Measurements from ENCODE around the gene REEP1. TPM values are rescaled to one million over a fixed set of nuclear protein-coding genes. Genes with fewer than 3 reads are reported as not detected.

REEP1 gene
- total RNA-seq, 1 experiment from 2014 or later: 0.31 TPM

DNA sequence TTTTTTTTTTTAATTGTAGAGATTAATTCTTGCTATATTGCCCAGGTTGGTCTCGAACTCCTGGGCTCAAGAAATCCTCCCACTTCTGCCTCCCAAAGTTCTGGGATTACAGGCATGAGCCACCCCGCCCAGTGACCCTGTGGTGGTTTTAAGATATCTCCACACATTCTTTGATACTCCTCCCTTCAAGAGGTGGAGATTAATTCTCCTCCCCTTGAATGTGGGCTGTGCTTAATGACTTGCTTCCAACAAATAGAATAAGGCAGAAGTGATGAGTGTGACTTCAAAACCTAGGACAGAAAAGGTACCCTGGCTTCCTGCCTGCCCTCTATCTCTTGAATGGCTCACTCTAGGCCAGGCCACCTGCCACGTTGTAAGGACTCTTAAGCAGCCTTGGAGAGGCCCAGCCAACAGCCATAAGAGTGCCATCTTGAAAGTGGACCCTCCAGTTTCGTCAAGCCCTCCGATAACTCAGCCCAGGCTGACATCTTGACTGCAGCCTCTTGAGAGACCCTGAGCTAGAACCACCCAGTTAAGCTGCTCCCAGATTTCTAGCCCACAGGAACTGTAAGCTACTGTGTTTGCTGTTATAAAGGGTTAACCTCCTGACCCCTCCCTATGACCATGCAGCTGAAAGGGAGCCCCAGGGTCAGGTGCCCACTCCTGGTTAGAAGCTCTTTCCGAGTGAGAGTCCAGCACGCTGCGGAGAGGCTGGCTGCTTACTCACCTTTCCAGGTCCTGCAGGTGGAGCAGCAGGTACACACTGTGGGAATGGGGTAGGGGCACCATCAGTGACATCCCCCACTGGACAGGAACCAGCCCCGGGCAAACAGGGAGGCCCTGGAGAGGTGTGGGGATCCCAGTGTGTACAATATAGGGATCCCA, 110.5 kb downstream of the REEP1 start:
- no peaks in the 10 kb centered on the region for H3K79me2 ChIP-seq (ENCODE audit: low read depth)
- H3K4me3 ChIP-seq: no peak overlapping the region
- no peaks in the 10 kb centered on the region for H3K9me2 ChIP-seq (ENCODE audit: insufficient read depth)
- no peak for DNase-seq
- H3K27me3 ChIP-seq (ENCODE audit: insufficient read depth, low read depth): 0 out of 2 replicates have a peak, but pooled peaks cover 3% of the 10 kb centered on the region
- H3K27ac ChIP-seq: no peak overlapping the region
- intact Hi-C loops (cut with micrococcal nuclease; ENCODE audit: unreplicated experiment): no loop called here
- H3K9me3 ChIP-seq (ENCODE audit: insufficient read depth, low read depth): no peaks in the 10 kb centered on the region
- no peaks in the 10 kb centered on the region for H3K36me3 ChIP-seq (ENCODE audit: low read depth)
- no peaks in the 10 kb centered on the region for H3K4me1 ChIP-seq (replicated peaks; ENCODE audit: insufficient read depth)
- H3K4me2 ChIP-seq: no peak overlapping the region
- no peaks in the 10 kb centered on the region for H3F3A ChIP-seq (ENCODE audit: insufficient read depth, low read depth)
- no peaks in the 10 kb centered on the region for H4K20me1 ChIP-seq (ENCODE audit: insufficient read depth)
- ChIA-PET POLR2A (ENCODE audit: unreplicated experiment) (interaction anchor here (0.6 kb wide), 1 partner anchor 599 kb away, joined by 3 read pairs; no protein-coding TSS in a partner anchor), CTCF (interaction anchor here (0.6 kb wide), 1 partner anchor 182 kb away, joined by 5 read pairs; no protein-coding TSS in a partner anchor)
- BruUV-seq (replicated peaks): no TSS peak
- no peak overlapping the region for H2AFZ ChIP-seq
- TF ChIP-seq, protein P1, sequence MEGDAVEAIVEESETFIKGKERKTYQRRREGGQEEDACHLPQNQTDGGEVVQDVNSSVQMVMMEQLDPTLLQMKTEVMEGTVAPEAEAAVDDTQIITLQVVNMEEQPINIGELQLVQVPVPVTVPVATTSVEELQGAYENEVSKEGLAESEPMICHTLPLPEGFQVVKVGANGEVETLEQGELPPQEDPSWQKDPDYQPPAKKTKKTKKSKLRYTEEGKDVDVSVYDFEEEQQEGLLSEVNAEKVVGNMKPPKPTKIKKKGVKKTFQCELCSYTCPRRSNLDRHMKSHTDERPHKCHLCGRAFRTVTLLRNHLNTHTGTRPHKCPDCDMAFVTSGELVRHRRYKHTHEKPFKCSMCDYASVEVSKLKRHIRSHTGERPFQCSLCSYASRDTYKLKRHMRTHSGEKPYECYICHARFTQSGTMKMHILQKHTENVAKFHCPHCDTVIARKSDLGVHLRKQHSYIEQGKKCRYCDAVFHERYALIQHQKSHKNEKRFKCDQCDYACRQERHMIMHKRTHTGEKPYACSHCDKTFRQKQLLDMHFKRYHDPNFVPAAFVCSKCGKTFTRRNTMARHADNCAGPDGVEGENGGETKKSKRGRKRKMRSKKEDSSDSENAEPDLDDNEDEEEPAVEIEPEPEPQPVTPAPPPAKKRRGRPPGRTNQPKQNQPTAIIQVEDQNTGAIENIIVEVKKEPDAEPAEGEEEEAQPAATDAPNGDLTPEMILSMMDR (conservative IDR thresholded peaks at IDR 0.05): no peak
- no peak for TF ChIP-seq EZH2 (IDR thresholded peaks at IDR 0.05; ENCODE audit: low read depth)

GRCh38 chr2:86226070-86226469, 111.4 kb downstream of the REEP1 start:
- no peaks in the 10 kb centered on the region for H3K79me2 ChIP-seq (ENCODE audit: low read depth)
- H3F3A ChIP-seq (ENCODE audit: insufficient read depth, low read depth): no peaks in the 10 kb centered on the region
- no peaks in the 10 kb centered on the region for H4K20me1 ChIP-seq (ENCODE audit: insufficient read depth)
- H3K4me1 ChIP-seq (replicated peaks; ENCODE audit: insufficient read depth): no peaks in the 10 kb centered on the region
- 0 out of 2 replicates have a peak, but pooled peaks cover 3% of the 10 kb centered on the region for H3K27me3 ChIP-seq (ENCODE audit: insufficient read depth, low read depth)
- H3K4me3 ChIP-seq: no peak overlapping the region
- no peaks in the 10 kb centered on the region for H3K9me3 ChIP-seq (ENCODE audit: insufficient read depth, low read depth)
- CTCF ChIA-PET: interaction anchor here (0.6 kb wide), 1 partner anchor 183 kb away, joined by 5 read pairs; no protein-coding TSS in a partner anchor
- no peaks in the 10 kb centered on the region for H3K9me2 ChIP-seq (ENCODE audit: insufficient read depth)
- no TSS peak for BruUV-seq (replicated peaks)
- intact Hi-C loops (cut with micrococcal nuclease; ENCODE audit: unreplicated experiment): no loop called here
- no peak overlapping the region for H3K4me2 ChIP-seq
- POLR2A ChIA-PET (ENCODE audit: unreplicated experiment): no interaction called here
- no peaks in the 10 kb centered on the region for H3K36me3 ChIP-seq (ENCODE audit: low read depth)
- DNase-seq: no peak
- H2AFZ ChIP-seq: no peak overlapping the region
- TF ChIP-seq EZH2 (IDR thresholded peaks at IDR 0.05; ENCODE audit: low read depth): no peak
- TF ChIP-seq, protein P1 (conservative IDR thresholded peaks at IDR 0.05): no peak
- no peak overlapping the region for H3K27ac ChIP-seq

DNA sequence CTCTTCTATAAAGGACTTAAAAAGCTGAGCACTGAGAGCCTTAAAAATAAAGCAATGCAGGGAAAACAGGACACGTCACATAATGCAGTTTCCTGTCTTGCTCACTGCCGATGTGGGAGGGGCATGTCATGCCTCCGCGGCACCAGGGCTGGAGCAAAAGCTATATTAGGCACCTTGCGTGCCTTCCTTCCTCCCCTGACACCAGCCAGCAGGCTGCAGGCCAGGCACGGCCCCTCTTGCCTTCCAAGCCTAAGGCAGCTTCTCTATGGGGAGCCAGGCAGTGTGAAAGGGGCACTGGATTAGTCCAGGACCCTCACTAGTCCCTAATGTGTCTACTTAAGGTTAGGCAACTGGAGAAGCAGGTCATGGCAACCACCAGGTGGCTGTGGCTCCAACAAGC, 111.8 kb downstream of the REEP1 start:
- Histone ChIP-seq H3K27ac (no peak overlapping the region), H3K27me3 (ENCODE audit: insufficient read depth, low read depth) (0 out of 2 replicates have a peak, but pooled peaks cover 3% of the 10 kb centered on the region), H3K4me2 (no peak overlapping the region), H3F3A (ENCODE audit: insufficient read depth, low read depth) (no peaks in the 10 kb centered on the region), H3K9me2 (ENCODE audit: insufficient read depth) (no peaks in the 10 kb centered on the region), H3K9me3 (ENCODE audit: insufficient read depth, low read depth) (no peaks in the 10 kb centered on the region), H3K79me2 (ENCODE audit: low read depth) (no peaks in the 10 kb centered on the region), H4K20me1 (ENCODE audit: insufficient read depth) (no peaks in the 10 kb centered on the region), H2AFZ (no peak overlapping the region), H3K4me3 (no peak overlapping the region), H3K36me3 (ENCODE audit: low read depth) (no peaks in the 10 kb centered on the region), H3K4me1 (replicated peaks; ENCODE audit: insufficient read depth) (no peaks in the 10 kb centered on the region)
- intact Hi-C loops (cut with micrococcal nuclease; ENCODE audit: unreplicated experiment): no loop called here
- no TSS peak for BruUV-seq (replicated peaks)
- CTCF ChIA-PET: interaction anchor here (0.5 kb wide), 1 partner anchor 23 kb away, joined by 5 read pairs; no protein-coding TSS in a partner anchor
- POLR2A ChIA-PET (ENCODE audit: unreplicated experiment): no interaction called here
- TF ChIP-seq, protein P1 (conservative IDR thresholded peaks at IDR 0.05): no peak
- DNase-seq: no peak

All from PC-9 (cell line).